Inflammatory macrophage treated with lipopolysaccharide for 4 hours (primary cell): ENCODE data around the gene FICD.

Source experiments
- DNase-seq: peaks from one replicate; pipeline ENCODE4 v3.0.0-alpha.2; 2020

Gene FICD

DNA sequence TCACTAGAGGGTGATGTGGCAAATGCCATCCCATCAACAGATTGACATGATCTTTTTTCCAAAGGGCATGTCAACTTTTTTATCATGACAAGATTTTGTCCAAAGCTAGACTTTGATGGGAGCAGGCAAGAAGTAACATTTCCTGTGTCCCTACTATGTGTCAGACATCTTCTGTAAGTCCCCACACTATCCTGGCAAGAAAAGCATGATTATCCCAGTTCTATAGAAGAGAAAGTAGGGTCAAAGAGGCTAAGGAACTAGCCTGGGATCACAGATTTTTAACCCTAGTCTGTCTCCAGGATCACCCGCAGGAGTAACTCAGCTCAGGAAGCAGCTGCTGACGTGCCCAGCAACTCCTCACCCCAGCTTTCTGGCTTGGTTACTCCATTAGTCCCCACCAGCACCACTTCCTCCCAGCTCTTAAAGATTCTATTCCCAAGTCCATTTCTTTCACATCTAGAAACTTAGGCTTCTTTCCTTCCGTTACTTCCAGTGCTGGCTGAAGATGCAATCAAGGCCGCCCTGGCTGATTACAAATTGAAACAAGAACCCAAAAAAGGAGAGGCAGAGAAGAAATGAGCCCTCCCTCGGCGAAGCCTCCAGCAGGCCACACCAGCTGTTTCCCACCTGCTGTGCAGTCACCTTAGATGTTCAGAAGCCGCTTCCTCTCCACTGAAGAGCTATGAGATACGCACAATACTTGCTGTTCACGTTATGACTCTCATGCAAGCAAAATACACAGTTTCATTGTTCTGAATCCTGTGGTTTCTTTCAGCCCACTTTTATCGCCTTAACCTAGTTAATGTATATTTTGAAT is 53.5 kb downstream of the FICD start:
- no peak for DNase-seq
